ENCODE results near the gene TIMM10B.
"Not testable (repeated sequence)": the region's sequence is repeated elsewhere in the genome, so short reads cannot be mapped to it uniquely, and the experiment has no call there.

The TIMM10B gene

GRCh38 chr11:6516865-6517264 is 35.6 kb downstream of the TIMM10B start:
- DNase-seq = no peak

GRCh38 chr11:6520265-6520664 is 39.0 kb downstream of the TIMM10B start:
- no peak for DNase-seq

- DNase-seq = not testable (repeated sequence)
Measured at GRCh38 chr11:6521946-6522345, 40.6 kb downstream of the TIMM10B start.

DNA sequence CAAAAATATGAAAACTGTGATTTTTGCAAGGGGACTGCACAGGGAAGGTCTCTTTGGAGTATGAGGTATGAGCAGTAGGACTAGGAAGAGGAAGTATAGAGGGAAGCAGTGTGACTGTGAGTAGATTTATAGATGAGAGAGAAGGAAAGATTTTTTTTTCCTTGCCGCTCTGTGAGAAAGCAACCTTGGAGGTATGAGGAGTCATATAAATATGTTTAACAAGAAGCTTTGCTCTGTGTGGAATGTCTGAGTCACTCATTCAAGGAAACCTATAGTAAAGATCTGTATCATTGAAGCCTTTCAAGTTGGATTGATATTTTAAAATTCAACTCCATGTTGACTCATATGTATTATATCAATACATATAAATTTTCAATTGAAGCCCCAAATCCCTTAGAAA is 42.0 kb downstream of the TIMM10B start:
- no peak for DNase-seq

DNA sequence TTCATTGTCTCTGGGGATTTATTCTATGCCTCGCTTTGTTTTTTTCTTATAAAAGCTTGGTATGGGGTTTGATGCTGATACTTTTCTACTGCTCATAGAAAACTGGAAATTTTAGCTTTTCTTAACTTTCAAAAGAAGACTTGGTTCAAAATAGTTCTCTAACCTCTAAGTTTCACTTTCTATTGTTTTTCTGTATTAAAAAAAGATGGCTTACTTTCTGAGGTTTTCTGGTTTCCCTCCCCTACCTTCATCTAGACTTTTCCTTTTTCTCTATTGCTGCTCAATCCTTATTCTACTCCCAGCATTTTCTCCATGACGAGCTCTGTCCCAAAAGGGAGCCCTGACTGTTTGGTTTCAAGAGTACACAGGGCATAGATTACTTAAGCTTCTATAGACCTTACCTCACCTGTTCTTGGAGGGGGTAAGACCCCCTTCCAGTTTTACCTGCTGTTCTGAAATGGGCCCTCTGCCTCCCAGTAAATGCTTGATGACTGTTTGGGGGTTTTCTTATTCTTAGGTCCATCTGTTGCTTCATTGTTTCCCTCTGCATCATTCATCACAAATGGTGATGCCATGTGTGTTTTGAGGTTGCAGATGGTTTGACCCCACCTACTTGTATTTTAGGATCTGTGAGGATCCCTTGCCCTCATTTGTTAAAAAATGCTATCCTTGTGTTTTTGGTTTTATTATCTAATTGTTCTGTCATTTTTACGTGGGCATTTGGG is 45.3 kb downstream of the TIMM10B start:
- DNase-seq = no peak

- no peak for DNase-seq
Measured at GRCh38 chr11:6529266-6529665, 48.0 kb downstream of the TIMM10B start.

GRCh38 chr11:6530848-6531247 is 49.5 kb downstream of the TIMM10B start:
- no peak for DNase-seq

GRCh38 chr11:6531267-6531752 is 50.0 kb downstream of the TIMM10B start:
- DNase-seq = no peak
